DND-41 (cell line): ENCODE measurements around the gene PRRX2.

ENCODE experiments used
- ATAC-seq: fragments of 200-7000 bp; cut with Tn5 transposase; 3 replicates; pipeline ENCODE4 v1.9.1; 2021; ENCODE audit warnings: low read depth; ENCODE audit not compliant: insufficient read depth
- DNase-seq: peaks from one replicate; pipeline ENCODE4 v3.0.0-alpha.2; 2020
- H2AFZ ChIP-seq: 2 replicates; pipeline ENCODE4 v1.6.0; 2012; ENCODE audit warnings: low read depth, low read length
- H3K27ac ChIP-seq: 2 replicates; pipeline ENCODE4 v1.5.1; 2012; ENCODE audit warnings: low read length, inconsistent platforms
- H3K27me3 ChIP-seq: fragments of 200-600 bp; sonication (generic); 2 replicates; pipeline ENCODE4 v1.6.0; 2012; ENCODE audit warnings: low read length, mild to moderate bottlenecking, inconsistent platforms; ENCODE audit not compliant: insufficient read depth, poor library complexity
- H3K36me3 ChIP-seq: 2 replicates; pipeline ENCODE4 v1.5.1; 2012; ENCODE audit warnings: low read length, inconsistent platforms; ENCODE audit not compliant: insufficient read depth
- H3K4me1 ChIP-seq: 2 replicates; pipeline ENCODE4 v1.5.1; 2012; ENCODE audit warnings: mild to moderate bottlenecking, low read length; ENCODE audit not compliant: insufficient read depth
- H3K4me2 ChIP-seq: 2 replicates; pipeline ENCODE4 v1.6.0; 2012; ENCODE audit warnings: mild to moderate bottlenecking, moderate library complexity, low read length, inconsistent platforms; ENCODE audit not compliant: insufficient read depth
- H3K4me3 ChIP-seq, 2 experiments: fragments of 200-600 bp in 1 of 2; shearing (Covaris generic) in 1 of 2; 2 replicates each; pipeline ENCODE4 v1.5.1; 2012 to 2016; ENCODE audit warnings: inconsistent platforms in 2 of 2, low read length in 2 of 2, mild to moderate bottlenecking in 2 of 2, low read depth in 1 of 2, moderate library complexity in 1 of 2
- H3K79me2 ChIP-seq: 2 replicates; pipeline ENCODE4 v1.6.0; 2012; ENCODE audit warnings: low read length, inconsistent platforms; ENCODE audit not compliant: insufficient read depth
- H3K9ac ChIP-seq: 2 replicates; pipeline ENCODE4 v1.6.0; 2012; ENCODE audit warnings: low read depth, mild to moderate bottlenecking, inconsistent platforms, low read length, moderate library complexity
- H3K9me3 ChIP-seq: 2 replicates; pipeline ENCODE4 v1.5.1; 2012; ENCODE audit warnings: low read length, moderate library complexity, mild to moderate bottlenecking, inconsistent platforms; ENCODE audit not compliant: insufficient read depth, severe bottlenecking
- H4K20me1 ChIP-seq: 2 replicates; pipeline ENCODE4 v1.6.0; 2012; ENCODE audit warnings: low read length; ENCODE audit not compliant: insufficient read depth
- CTCF ChIP-seq: IDR thresholded peaks from 2 replicates; pipeline ENCODE4 v1.5.1; 2012; ENCODE audit warnings: borderline replicate concordance, low read length, moderate library complexity, mild to moderate bottlenecking; ENCODE audit not compliant: poor library complexity, severe bottlenecking; ENCODE audit errors: extremely low read depth
- EZH2 ChIP-seq: IDR thresholded peaks from 3 replicates; pipeline ENCODE4 v1.6.1; 2012; ENCODE audit warnings: borderline replicate concordance, low read depth, mild to moderate bottlenecking, moderate library complexity, low read length, inconsistent platforms; ENCODE audit not compliant: severe bottlenecking

PRRX2 gene

GRCh38 chr9:129696944-129697655 is 31.7 kb downstream of the PRRX2 start:
- Histone ChIP-seq H3K27me3 (no peaks in the 10 kb centered on the region), H3K79me2 (no peaks in the 10 kb centered on the region), H3K36me3 (no peaks in the 10 kb centered on the region), H3K4me3 (no peak overlapping the region), H3K4me1 (no peaks in the 10 kb centered on the region), H3K9me3 (no peaks in the 10 kb centered on the region), H2AFZ (no peak overlapping the region), H4K20me1 (no peaks in the 10 kb centered on the region), H3K9ac (no peak overlapping the region), H3K4me2 (no peak overlapping the region), H3K27ac (no peak overlapping the region)
- DNase-seq: no peak
- ATAC-seq: no peak
- TF ChIP-seq EZH2: no peak
- no peak for TF ChIP-seq CTCF

- H4K20me1 ChIP-seq: no peaks in the 10 kb centered on the region
- ATAC-seq (no peak), DNase-seq (no peak)
- H3K9ac ChIP-seq: no peak overlapping the region
- H3K4me2 ChIP-seq: no peak overlapping the region
- H3K27ac ChIP-seq: no peak overlapping the region
- no peaks in the 10 kb centered on the region for H3K9me3 ChIP-seq
- TF ChIP-seq EZH2: no peak
- no peak for TF ChIP-seq CTCF
- no peaks in the 10 kb centered on the region for H3K79me2 ChIP-seq
- no peaks in the 10 kb centered on the region for H3K4me1 ChIP-seq
- no peaks in the 10 kb centered on the region for H3K36me3 ChIP-seq
- no peaks in the 10 kb centered on the region for H3K27me3 ChIP-seq
- H3K4me3 ChIP-seq: no peak overlapping the region
- no peak overlapping the region for H2AFZ ChIP-seq
Observed at GRCh38 chr9:129697656-129698253, 32.3 kb downstream of the PRRX2 start.

GRCh38 chr9:129698254-129698757 is 32.9 kb downstream of the PRRX2 start:
- no peaks in the 10 kb centered on the region for H3K27me3 ChIP-seq
- ATAC-seq (no peak), DNase-seq (no peak)
- no peaks in the 10 kb centered on the region for H3K4me1 ChIP-seq
- no peaks in the 10 kb centered on the region for H3K79me2 ChIP-seq
- H3K36me3 ChIP-seq: no peaks in the 10 kb centered on the region
- no peak overlapping the region for H3K9ac ChIP-seq
- H3K9me3 ChIP-seq: no peaks in the 10 kb centered on the region
- H4K20me1 ChIP-seq: no peaks in the 10 kb centered on the region
- no peak overlapping the region for H3K4me2 ChIP-seq
- no peak overlapping the region for H3K4me3 ChIP-seq
- TF ChIP-seq EZH2 (no peak), CTCF (no peak)
- no peak overlapping the region for H3K27ac ChIP-seq
- H2AFZ ChIP-seq: no peak overlapping the region
